HEK293 (cell line): Measurements from ENCODE around the gene IL1R1.

Experiments used
- CTCF ChIA-PET: fragments of 350-600 bp; formaldehyde crosslinking; extraction: SDS; loops from one replicate; lab custom pipeline; 2021; ENCODE audit warnings: antibody characterized with exemption; lab: Yijun Ruan, JAX
- POLR2A ChIA-PET: fragments of 300-600 bp; formaldehyde crosslinking; extraction: SDS; loops from one replicate; lab custom pipeline; 2020; ENCODE audit warnings: antibody characterized with exemption, inconsistent platforms; lab: Yijun Ruan, JAX
- H3K27ac ChIP-seq: fragments of 200-500 bp; sonication (Bioruptor generic); 2 replicates; pipeline ENCODE4 v1.5.1; 2014; ENCODE audit warnings: low read depth, low read length, control low read depth, inconsistent platforms; ENCODE audit errors: extremely low read depth
- H3K36me3 ChIP-seq, 2 experiments: fragments of 200-500 bp in 1 of 2; sonication (Bioruptor generic) in 1 of 2; 1 replicate in 1 of 2; 2 replicates in 1 of 2; pipeline ENCODE4 v1.5.1; 2014 to 2017; ENCODE audit warnings: inconsistent platforms in 2 of 2, low read length in 2 of 2; ENCODE audit not compliant: control insufficient read depth in 2 of 2, insufficient read depth in 1 of 2
- H3K4me1 ChIP-seq: fragments of 200-500 bp; sonication (Bioruptor generic); 2 replicates; pipeline ENCODE4 v1.5.1; 2014; ENCODE audit warnings: mild to moderate bottlenecking, low read length, inconsistent platforms; ENCODE audit not compliant: control insufficient read depth, insufficient read depth
- H3K4me3 ChIP-seq: 2 replicates; pipeline ENCODE4 v1.5.1; 2011; ENCODE audit warnings: low read depth, mild to moderate bottlenecking, control low read depth, low read length, moderate library complexity
- H3K9me3 ChIP-seq: fragments of 200-500 bp; sonication (Bioruptor generic); 2 replicates; pipeline ENCODE4 v1.5.1; 2014; ENCODE audit warnings: low read depth, low read length, inconsistent platforms; ENCODE audit not compliant: control insufficient read depth, insufficient read depth
- KLF1 ChIP-seq: fragments of 450-650 bp; formaldehyde crosslinking; IDR thresholded peaks from 2 replicates; pipeline ENCODE4 v1.5.1; 2016; ENCODE audit warnings: missing biosample characterization, missing genetic modification characterization
- MEIS1 ChIP-seq: sonication (generic); formaldehyde crosslinking; IDR thresholded peaks from 2 replicates; pipeline ENCODE4 v1.8.1; 2022; ENCODE audit warnings: missing genetic modification reagents, mild to moderate bottlenecking, borderline replicate concordance
- ZFHX2 ChIP-seq: fragments of 450-650 bp; formaldehyde crosslinking; conservative IDR thresholded peaks from 2 replicates; pipeline ENCODE4 v1.5.1; 2016; ENCODE audit warnings: missing biosample characterization, missing genetic modification characterization
- ZNF211 ChIP-seq: fragments of 450-650 bp; formaldehyde crosslinking; IDR thresholded peaks from 2 replicates; pipeline ENCODE4 v1.5.1; 2016; ENCODE audit warnings: low read depth, missing biosample characterization, missing genetic modification characterization
- ZNF311 ChIP-seq: fragments of 450-650 bp; formaldehyde crosslinking; IDR thresholded peaks from 2 replicates; pipeline ENCODE4 v1.5.1; 2017; ENCODE audit warnings: missing biosample characterization, missing genetic modification characterization, borderline replicate concordance
- ZNF664 ChIP-seq: fragments of 450-650 bp; formaldehyde crosslinking; IDR thresholded peaks from 2 replicates; pipeline ENCODE4 v1.5.1; 2016; ENCODE audit warnings: missing biosample characterization, missing genetic modification characterization
- TF ChIP-seq, protein P1 (sequence below): fragments of 450-650 bp; formaldehyde crosslinking; IDR thresholded peaks from 2 replicates; pipeline ENCODE4 v1.5.1; 2017; ENCODE audit warnings: missing biosample characterization, missing genetic modification characterization
- TF ChIP-seq, protein P2 (sequence below): fragments of 450-650 bp; formaldehyde crosslinking; IDR thresholded peaks from 2 replicates; pipeline ENCODE4 v1.5.1; 2016; ENCODE audit warnings: missing biosample characterization, missing genetic modification characterization
- TF ChIP-seq, protein P3 (sequence below): fragments of 450-650 bp; formaldehyde crosslinking; IDR thresholded peaks from 2 replicates; pipeline ENCODE4 v1.5.1; 2017; ENCODE audit warnings: missing biosample characterization, missing genetic modification characterization
- TF ChIP-seq, protein P4 (sequence below): fragments of 450-650 bp; formaldehyde crosslinking; IDR thresholded peaks from 2 replicates; pipeline ENCODE4 v1.5.1; 2016; ENCODE audit warnings: missing biosample characterization, missing genetic modification characterization, borderline replicate concordance
- TF ChIP-seq, protein P5 (sequence below): fragments of 450-650 bp; formaldehyde crosslinking; conservative IDR thresholded peaks from 2 replicates; pipeline ENCODE4 v1.5.1; 2016; ENCODE audit warnings: low read depth, missing biosample characterization, missing genetic modification characterization
- TF ChIP-seq, protein P6 (sequence below): fragments of 450-650 bp; formaldehyde crosslinking; IDR thresholded peaks from 2 replicates; pipeline ENCODE4 v1.5.1; 2016; ENCODE audit warnings: missing biosample characterization, missing genetic modification characterization
- TF ChIP-seq, protein P7 (sequence below): fragments of 450-650 bp; formaldehyde crosslinking; IDR thresholded peaks from 2 replicates; pipeline ENCODE4 v1.5.1; 2016; ENCODE audit warnings: missing biosample characterization, missing genetic modification characterization
- TF ChIP-seq, protein P8 (sequence below): fragments of 450-650 bp; formaldehyde crosslinking; IDR thresholded peaks from 2 replicates; pipeline ENCODE4 v1.5.1; 2016; ENCODE audit warnings: missing biosample characterization, missing genetic modification characterization, borderline replicate concordance

Gene IL1R1

DNA sequence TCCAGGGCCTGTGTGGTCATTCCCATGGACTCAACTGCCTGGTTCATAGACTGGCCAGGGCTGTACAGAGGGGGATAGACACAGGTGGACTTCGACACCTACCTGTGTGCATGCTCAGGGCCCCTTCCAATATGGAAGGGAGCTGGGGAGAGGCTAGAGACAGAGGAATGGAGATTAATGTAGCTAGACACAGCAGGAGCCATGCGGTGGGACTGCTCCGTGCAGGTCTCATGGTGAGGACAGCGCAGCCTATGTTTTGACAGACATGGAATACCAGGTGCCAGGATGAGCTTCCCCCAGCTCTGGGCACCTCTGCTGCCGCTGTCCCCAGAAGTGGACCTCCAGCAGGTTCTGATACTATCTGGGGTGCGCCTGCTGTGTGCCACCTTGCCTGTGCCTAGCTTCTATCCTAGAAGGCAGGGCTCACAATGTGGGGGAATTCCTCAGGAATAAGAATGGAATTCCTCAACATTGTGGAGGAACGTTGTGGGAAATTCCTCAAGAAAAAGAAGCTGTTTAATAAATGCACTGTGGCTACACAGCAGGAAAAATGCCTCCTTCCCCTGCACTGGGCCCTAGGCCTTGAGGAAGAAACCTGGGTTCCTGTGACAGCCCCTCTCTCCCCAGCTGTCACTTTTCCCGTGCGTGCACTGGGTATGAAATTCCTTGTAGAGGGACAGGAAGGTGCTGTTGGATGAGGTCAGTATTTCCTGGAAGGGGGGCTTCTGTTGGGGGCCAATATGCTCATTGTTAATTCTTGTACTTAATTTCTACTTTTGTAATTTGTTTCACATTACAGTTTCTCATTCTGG, 7.3 kb downstream of the IL1R1 start:
- no peak overlapping the region for H3K4me3 ChIP-seq
- no peak for TF ChIP-seq ZNF311 (tag by site-specific recombination)
- TF ChIP-seq, protein P1, sequence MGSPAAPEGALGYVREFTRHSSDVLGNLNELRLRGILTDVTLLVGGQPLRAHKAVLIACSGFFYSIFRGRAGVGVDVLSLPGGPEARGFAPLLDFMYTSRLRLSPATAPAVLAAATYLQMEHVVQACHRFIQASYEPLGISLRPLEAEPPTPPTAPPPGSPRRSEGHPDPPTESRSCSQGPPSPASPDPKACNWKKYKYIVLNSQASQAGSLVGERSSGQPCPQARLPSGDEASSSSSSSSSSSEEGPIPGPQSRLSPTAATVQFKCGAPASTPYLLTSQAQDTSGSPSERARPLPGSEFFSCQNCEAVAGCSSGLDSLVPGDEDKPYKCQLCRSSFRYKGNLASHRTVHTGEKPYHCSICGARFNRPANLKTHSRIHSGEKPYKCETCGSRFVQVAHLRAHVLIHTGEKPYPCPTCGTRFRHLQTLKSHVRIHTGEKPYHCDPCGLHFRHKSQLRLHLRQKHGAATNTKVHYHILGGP (tag by site-specific recombination): no peak
- TF ChIP-seq, protein P2, sequence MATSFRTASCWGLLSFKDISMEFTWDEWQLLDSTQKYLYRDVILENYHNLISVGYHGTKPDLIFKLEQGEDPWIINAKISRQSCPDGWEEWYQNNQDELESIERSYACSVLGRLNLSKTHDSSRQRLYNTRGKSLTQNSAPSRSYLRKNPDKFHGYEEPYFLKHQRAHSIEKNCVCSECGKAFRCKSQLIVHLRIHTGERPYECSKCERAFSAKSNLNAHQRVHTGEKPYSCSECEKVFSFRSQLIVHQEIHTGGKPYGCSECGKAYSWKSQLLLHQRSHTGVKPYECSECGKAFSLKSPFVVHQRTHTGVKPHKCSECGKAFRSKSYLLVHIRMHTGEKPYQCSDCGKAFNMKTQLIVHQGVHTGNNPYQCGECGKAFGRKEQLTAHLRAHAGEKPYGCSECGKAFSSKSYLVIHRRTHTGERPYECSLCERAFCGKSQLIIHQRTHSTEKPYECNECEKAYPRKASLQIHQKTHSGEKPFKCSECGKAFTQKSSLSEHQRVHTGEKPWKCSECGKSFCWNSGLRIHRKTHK (tag by site-specific recombination): no peak
- ChIA-PET POLR2A (no interaction called here), CTCF (no interaction called here)
- no peaks in the 10 kb centered on the region for H3K36me3 ChIP-seq
- H3K27ac ChIP-seq: no peak overlapping the region
- no peaks in the 10 kb centered on the region for H3K4me1 ChIP-seq
- H3K9me3 ChIP-seq: no peaks in the 10 kb centered on the region

DNA sequence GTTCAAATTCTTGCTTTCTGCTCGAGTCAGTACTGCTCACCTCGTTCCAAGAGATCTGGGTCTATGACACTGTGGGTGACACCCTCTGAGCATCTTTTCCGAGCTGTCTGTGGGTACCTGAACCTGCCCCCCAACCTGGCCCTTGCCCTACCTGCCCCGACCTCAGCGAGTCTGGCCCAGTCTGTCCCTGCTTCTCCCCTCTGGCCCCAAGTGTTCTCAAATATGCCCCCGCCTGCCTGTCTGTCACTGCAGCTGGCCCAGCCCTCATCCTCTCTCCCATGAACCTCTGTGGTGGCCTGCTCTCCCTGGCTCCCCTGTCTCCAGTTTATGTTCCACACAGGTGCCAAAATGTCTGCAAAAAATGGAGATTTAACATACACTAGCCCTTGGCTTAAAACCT, 11.8 kb downstream of the IL1R1 start:
- POLR2A ChIA-PET: no interaction called here
- Histone ChIP-seq H3K9me3 (no peaks in the 10 kb centered on the region), H3K36me3 (no peaks in the 10 kb centered on the region), H3K27ac (no peak overlapping the region), H3K4me3 (no peak overlapping the region), H3K4me1 (no peaks in the 10 kb centered on the region)
- CTCF ChIA-PET: interaction anchor here (1.4 to 2.1 kb wide), 2 partner anchors 11 to 134 kb away, joined by 3 to 6 read pairs; no protein-coding TSS in a partner anchor
- TF ChIP-seq, protein P3, sequence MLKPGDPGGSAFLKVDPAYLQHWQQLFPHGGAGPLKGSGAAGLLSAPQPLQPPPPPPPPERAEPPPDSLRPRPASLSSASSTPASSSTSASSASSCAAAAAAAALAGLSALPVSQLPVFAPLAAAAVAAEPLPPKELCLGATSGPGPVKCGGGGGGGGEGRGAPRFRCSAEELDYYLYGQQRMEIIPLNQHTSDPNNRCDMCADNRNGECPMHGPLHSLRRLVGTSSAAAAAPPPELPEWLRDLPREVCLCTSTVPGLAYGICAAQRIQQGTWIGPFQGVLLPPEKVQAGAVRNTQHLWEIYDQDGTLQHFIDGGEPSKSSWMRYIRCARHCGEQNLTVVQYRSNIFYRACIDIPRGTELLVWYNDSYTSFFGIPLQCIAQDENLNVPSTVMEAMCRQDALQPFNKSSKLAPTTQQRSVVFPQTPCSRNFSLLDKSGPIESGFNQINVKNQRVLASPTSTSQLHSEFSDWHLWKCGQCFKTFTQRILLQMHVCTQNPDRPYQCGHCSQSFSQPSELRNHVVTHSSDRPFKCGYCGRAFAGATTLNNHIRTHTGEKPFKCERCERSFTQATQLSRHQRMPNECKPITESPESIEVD (tag by site-specific recombination): no peak
- TF ChIP-seq, protein P4, sequence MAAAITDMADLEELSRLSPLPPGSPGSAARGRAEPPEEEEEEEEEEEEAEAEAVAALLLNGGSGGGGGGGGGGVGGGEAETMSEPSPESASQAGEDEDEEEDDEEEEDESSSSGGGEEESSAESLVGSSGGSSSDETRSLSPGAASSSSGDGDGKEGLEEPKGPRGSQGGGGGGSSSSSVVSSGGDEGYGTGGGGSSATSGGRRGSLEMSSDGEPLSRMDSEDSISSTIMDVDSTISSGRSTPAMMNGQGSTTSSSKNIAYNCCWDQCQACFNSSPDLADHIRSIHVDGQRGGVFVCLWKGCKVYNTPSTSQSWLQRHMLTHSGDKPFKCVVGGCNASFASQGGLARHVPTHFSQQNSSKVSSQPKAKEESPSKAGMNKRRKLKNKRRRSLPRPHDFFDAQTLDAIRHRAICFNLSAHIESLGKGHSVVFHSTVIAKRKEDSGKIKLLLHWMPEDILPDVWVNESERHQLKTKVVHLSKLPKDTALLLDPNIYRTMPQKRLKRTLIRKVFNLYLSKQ (tag by site-specific recombination): no peak
- TF ChIP-seq, protein P5, sequence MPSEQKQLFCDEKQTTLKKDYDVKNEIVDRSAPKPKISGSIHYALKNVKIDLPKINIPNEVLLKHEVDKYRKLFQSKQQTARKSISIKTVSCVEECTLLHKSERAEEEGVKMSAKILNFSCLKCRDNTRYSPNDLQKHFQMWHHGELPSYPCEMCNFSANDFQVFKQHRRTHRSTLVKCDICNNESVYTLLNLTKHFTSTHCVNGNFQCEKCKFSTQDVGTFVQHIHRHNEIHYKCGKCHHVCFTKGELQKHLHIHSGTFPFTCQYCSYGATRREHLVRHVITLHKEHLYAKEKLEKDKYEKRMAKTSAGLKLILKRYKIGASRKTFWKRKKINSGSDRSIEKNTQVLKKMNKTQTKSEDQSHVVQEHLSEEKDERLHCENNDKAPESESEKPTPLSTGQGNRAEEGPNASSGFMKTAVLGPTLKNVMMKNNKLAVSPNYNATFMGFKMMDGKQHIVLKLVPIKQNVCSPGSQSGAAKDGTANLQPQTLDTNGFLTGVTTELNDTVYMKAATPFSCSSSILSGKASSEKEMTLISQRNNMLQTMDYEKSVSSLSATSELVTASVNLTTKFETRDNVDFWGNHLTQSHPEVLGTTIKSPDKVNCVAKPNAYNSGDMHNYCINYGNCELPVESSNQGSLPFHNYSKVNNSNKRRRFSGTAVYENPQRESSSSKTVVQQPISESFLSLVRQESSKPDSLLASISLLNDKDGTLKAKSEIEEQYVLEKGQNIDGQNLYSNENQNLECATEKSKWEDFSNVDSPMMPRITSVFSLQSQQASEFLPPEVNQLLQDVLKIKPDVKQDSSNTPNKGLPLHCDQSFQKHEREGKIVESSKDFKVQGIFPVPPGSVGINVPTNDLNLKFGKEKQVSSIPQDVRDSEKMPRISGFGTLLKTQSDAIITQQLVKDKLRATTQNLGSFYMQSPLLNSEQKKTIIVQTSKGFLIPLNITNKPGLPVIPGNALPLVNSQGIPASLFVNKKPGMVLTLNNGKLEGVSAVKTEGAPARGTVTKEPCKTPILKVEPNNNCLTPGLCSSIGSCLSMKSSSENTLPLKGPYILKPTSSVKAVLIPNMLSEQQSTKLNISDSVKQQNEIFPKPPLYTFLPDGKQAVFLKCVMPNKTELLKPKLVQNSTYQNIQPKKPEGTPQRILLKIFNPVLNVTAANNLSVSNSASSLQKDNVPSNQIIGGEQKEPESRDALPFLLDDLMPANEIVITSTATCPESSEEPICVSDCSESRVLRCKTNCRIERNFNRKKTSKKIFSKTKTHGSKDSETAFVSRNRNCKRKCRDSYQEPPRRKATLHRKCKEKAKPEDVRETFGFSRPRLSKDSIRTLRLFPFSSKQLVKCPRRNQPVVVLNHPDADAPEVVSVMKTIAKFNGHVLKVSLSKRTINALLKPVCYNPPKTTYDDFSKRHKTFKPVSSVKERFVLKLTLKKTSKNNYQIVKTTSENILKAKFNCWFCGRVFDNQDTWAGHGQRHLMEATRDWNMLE: no peak
- TF ChIP-seq, protein P6, sequence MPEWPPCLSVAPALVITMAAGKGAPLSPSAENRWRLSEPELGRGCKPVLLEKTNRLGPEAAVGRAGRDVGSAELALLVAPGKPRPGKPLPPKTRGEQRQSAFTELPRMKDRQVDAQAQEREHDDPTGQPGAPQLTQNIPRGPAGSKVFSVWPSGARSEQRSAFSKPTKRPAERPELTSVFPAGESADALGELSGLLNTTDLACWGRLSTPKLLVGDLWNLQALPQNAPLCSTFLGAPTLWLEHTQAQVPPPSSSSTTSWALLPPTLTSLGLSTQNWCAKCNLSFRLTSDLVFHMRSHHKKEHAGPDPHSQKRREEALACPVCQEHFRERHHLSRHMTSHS (tag by site-specific recombination): no peak
- TF ChIP-seq MEIS1 (no peak), ZNF664 (tag by site-specific recombination) (no peak), KLF1 (tag by site-specific recombination) (no peak), ZNF211 (tag by site-specific recombination) (no peak), ZFHX2 (tag by site-specific recombination) (no peak)
- TF ChIP-seq, protein P7, sequence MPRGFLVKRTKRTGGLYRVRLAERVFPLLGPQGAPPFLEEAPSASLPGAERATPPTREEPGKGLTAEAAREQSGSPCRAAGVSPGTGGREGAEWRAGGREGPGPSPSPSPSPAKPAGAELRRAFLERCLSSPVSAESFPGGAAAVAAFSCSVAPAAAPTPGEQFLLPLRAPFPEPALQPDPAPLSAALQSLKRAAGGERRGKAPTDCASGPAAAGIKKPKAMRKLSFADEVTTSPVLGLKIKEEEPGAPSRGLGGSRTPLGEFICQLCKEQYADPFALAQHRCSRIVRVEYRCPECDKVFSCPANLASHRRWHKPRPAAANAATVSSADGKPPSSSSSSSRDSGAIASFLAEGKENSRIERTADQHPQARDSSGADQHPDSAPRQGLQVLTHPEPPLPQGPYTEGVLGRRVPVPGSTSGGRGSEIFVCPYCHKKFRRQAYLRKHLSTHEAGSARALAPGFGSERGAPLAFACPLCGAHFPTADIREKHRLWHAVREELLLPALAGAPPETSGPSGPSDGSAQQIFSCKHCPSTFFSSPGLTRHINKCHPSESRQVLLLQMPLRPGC (tag by site-specific recombination): no peak
- TF ChIP-seq, protein P8, sequence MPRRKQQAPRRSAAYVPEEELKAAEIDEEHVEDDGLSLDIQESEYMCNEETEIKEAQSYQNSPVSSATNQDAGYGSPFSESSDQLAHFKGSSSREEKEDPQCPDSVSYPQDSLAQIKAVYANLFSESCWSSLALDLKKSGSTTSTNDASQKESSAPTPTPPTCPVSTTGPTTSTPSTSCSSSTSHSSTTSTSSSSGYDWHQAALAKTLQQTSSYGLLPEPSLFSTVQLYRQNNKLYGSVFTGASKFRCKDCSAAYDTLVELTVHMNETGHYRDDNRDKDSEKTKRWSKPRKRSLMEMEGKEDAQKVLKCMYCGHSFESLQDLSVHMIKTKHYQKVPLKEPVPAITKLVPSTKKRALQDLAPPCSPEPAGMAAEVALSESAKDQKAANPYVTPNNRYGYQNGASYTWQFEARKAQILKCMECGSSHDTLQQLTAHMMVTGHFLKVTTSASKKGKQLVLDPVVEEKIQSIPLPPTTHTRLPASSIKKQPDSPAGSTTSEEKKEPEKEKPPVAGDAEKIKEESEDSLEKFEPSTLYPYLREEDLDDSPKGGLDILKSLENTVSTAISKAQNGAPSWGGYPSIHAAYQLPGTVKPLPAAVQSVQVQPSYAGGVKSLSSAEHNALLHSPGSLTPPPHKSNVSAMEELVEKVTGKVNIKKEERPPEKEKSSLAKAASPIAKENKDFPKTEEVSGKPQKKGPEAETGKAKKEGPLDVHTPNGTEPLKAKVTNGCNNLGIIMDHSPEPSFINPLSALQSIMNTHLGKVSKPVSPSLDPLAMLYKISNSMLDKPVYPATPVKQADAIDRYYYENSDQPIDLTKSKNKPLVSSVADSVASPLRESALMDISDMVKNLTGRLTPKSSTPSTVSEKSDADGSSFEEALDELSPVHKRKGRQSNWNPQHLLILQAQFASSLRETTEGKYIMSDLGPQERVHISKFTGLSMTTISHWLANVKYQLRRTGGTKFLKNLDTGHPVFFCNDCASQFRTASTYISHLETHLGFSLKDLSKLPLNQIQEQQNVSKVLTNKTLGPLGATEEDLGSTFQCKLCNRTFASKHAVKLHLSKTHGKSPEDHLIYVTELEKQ (tag by site-specific recombination): no peak
